ENCODE measurements around the gene SLC50A1.
"Not testable (repeated sequence)": the region's sequence is repeated elsewhere in the genome, so short reads cannot be mapped to it uniquely, and the experiment has no call there.

SLC50A1 gene

DNA sequence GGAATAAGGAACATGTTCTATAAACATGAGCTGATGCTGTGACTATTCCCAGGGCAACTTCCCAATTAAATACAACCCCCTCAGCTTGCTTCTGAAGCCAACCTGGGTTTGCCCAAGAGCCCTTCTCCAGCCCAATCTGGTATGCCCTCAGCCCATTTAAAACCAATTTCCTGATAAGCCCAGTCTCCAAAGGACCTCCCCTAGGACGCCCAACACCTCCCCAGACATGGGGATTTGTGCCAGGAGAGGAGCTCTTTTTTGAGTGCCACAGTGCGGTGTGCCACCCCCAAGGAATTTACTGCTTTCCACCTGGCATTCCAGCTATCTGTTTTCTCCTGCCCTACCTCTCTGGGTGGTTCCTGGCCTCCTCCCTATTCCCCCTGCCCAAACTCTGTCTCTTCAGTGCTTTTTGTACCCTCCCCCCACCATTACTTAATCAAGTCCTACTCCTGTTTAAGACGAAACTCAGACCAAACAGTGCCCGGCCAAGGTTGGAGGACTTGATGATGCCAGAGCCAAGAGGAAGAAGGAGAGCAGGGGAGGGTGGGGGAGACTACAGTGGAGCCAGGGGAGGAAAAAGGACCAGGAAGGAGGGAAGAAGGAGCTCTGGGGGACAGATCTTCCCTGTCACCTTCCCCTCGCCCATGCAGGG lies 19.4 kb upstream of the SLC50A1 start:
- H3K4me1 ChIP-seq (ENCODE audit: low read length): peaks cover 14% of the 10 kb centered on the region
- peaks cover 13% of the 10 kb centered on the region; the same call in 1 of the 2 replicates for H3F3A ChIP-seq (ENCODE audit: insufficient read depth, low read length)
- TF ChIP-seq EZH2 (optimal IDR thresholded peaks at IDR 0.05; ENCODE audit: low read depth, low read length): no peak
- no peak for TF ChIP-seq EZH2phosphoT487 (IDR thresholded peaks at IDR 0.05; ENCODE audit: low read length)
- TF ChIP-seq, protein P1, sequence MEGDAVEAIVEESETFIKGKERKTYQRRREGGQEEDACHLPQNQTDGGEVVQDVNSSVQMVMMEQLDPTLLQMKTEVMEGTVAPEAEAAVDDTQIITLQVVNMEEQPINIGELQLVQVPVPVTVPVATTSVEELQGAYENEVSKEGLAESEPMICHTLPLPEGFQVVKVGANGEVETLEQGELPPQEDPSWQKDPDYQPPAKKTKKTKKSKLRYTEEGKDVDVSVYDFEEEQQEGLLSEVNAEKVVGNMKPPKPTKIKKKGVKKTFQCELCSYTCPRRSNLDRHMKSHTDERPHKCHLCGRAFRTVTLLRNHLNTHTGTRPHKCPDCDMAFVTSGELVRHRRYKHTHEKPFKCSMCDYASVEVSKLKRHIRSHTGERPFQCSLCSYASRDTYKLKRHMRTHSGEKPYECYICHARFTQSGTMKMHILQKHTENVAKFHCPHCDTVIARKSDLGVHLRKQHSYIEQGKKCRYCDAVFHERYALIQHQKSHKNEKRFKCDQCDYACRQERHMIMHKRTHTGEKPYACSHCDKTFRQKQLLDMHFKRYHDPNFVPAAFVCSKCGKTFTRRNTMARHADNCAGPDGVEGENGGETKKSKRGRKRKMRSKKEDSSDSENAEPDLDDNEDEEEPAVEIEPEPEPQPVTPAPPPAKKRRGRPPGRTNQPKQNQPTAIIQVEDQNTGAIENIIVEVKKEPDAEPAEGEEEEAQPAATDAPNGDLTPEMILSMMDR (IDR thresholded peaks at IDR 0.05; ENCODE audit: low read length): no peak
- H3K27ac ChIP-seq (ENCODE audit: low read length): no peak overlapping the region
- no peak for DNase-seq
- H3K9me3 ChIP-seq (replicated peaks; ENCODE audit: insufficient read depth, low read length): no peaks in the 10 kb centered on the region
- no peak overlapping the region for H2AFZ ChIP-seq (ENCODE audit: low read length)
- H3K36me3 ChIP-seq (replicated peaks; ENCODE audit: insufficient read depth, low read length): no peaks in the 10 kb centered on the region
- no peak overlapping the region for H3K9ac ChIP-seq (ENCODE audit: low read length)
- H3K4me3 ChIP-seq (ENCODE audit: low read length): no peak overlapping the region
- no peaks in the 10 kb centered on the region for H3K9me2 ChIP-seq (replicated peaks; ENCODE audit: insufficient read depth, low read length)
- H3K27me3 ChIP-seq (replicated peaks; ENCODE audit: insufficient read depth, low read length): peaks cover 49% of the 10 kb centered on the region
- H4K20me1 ChIP-seq (ENCODE audit: insufficient read depth, low read length): no peaks in the 10 kb centered on the region
- no peak overlapping the region for H3K4me2 ChIP-seq (ENCODE audit: low read depth, low read length)
- H3K79me2 ChIP-seq (ENCODE audit: low read length): no peaks in the 10 kb centered on the region

DNA sequence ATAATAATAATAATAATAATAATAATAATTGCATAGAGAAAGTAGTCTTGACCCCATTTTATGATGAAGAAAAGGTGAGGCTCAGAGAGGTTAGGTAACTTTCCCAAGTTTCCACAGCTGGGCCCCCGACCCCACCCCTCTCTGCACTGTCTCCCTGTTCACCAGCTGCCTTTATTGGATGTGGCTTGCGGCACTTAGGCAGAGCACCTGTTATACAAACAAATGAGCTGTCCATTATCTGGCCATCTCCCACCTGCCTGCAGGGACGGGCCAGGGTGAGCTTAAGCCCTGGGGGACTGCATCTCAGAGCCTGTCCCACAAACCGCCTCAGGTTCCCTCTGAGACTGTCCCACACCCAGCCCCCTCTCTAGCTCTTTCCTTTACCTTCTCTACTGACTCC lies 18.0 kb upstream of the SLC50A1 start:
- Histone ChIP-seq H3K79me2 (ENCODE audit: low read length) (no peaks in the 10 kb centered on the region), H3K27me3 (replicated peaks; ENCODE audit: insufficient read depth, low read length) (peaks cover 63% of the 10 kb centered on the region), H3K4me3 (ENCODE audit: low read length) (no peak overlapping the region; the same call in 1 of the 2 replicates), H3K4me1 (ENCODE audit: low read length) (peaks cover 14% of the 10 kb centered on the region), H3K9ac (ENCODE audit: low read length) (no peak overlapping the region), H3K27ac (ENCODE audit: low read length) (no peak overlapping the region), H3F3A (ENCODE audit: insufficient read depth, low read length) (peaks cover 13% of the 10 kb centered on the region; the same call in 1 of the 2 replicates), H2AFZ (ENCODE audit: low read length) (no peak overlapping the region), H3K4me2 (ENCODE audit: low read depth, low read length) (peak overlapping the region; percentile 53), H3K9me3 (replicated peaks; ENCODE audit: insufficient read depth, low read length) (no peaks in the 10 kb centered on the region), H4K20me1 (ENCODE audit: insufficient read depth, low read length) (no peaks in the 10 kb centered on the region), H3K9me2 (replicated peaks; ENCODE audit: insufficient read depth, low read length) (no peaks in the 10 kb centered on the region), H3K36me3 (replicated peaks; ENCODE audit: insufficient read depth, low read length) (no peaks in the 10 kb centered on the region)
- DNase-seq: no peak
- TF ChIP-seq EZH2phosphoT487 (IDR thresholded peaks at IDR 0.05; ENCODE audit: low read length): no peak
- no peak for TF ChIP-seq EZH2 (optimal IDR thresholded peaks at IDR 0.05; ENCODE audit: low read depth, low read length)
- TF ChIP-seq, protein P1 (IDR thresholded peaks at IDR 0.05; ENCODE audit: low read length): no peak

DNA sequence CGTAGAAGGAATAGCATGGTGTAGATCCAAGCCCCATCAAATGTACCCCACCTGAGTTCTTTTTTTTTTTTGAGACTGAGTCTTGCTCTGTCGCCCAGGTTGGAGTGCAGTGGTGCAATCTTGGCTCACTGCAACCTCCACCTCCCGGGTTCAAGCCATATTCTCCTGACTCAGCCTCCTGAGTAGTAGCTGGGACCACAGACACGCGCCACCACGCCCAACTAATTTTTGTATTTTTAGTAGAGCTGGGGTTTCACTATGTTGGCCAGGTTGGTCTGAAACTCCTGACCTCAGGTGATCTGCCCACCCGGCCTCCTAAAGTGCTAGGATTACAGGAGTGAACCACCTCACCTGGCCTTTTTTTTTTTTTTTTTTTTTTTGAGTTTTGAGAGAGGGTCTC lies 17.6 kb upstream of the SLC50A1 start:
- H3K4me2 ChIP-seq (ENCODE audit: low read depth, low read length): peak overlapping the region; percentile 53
- H3F3A ChIP-seq (ENCODE audit: insufficient read depth, low read length): peaks cover 13% of the 10 kb centered on the region; the same call in 1 of the 2 replicates
- H2AFZ ChIP-seq (ENCODE audit: low read length): not testable (repeated sequence)

DNA sequence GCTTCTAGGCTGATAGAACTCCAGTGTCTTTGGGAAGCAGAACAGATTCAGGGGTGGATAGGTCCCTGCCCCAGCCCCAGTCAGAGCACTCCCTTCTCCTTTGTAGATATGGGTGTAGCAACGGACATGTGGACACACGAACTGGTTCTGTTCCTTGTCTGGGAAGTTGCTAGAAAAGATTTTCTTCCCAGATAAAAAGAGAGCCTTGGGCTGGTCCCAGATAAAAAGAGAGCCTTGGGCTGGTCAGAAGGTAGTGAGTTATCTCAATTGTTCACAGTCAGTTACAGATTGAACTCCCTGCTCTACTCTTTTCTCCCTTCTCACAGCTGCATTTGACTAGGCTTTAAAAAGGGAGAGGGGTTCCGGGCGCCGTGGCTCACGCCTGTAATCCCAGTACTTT lies 15.4 kb upstream of the SLC50A1 start:
- no peaks in the 10 kb centered on the region for H3K79me2 ChIP-seq (ENCODE audit: low read length)
- DNase-seq: no peak
- no peak overlapping the region for H3K9ac ChIP-seq (ENCODE audit: low read length)
- no peak overlapping the region for H3K27ac ChIP-seq (ENCODE audit: low read length)
- no peak overlapping the region for H3K4me2 ChIP-seq (ENCODE audit: low read depth, low read length)
- no peaks in the 10 kb centered on the region for H4K20me1 ChIP-seq (ENCODE audit: insufficient read depth, low read length)
- peaks cover 85% of the 10 kb centered on the region for H3K27me3 ChIP-seq (replicated peaks; ENCODE audit: insufficient read depth, low read length)
- TF ChIP-seq EZH2 (optimal IDR thresholded peaks at IDR 0.05; ENCODE audit: low read depth, low read length) (no peak), EZH2phosphoT487 (IDR thresholded peaks at IDR 0.05; ENCODE audit: low read length) (no peak)
- TF ChIP-seq, protein P1 (IDR thresholded peaks at IDR 0.05; ENCODE audit: low read length): no peak
- H3F3A ChIP-seq (ENCODE audit: insufficient read depth, low read length): peaks cover 13% of the 10 kb centered on the region; the same call in 1 of the 2 replicates
- H3K4me3 ChIP-seq (ENCODE audit: low read length): no peak overlapping the region
- H3K9me2 ChIP-seq (replicated peaks; ENCODE audit: insufficient read depth, low read length): no peaks in the 10 kb centered on the region
- no peak overlapping the region for H2AFZ ChIP-seq (ENCODE audit: low read length)
- H3K4me1 ChIP-seq (ENCODE audit: low read length): peaks cover 14% of the 10 kb centered on the region
- no peaks in the 10 kb centered on the region for H3K9me3 ChIP-seq (replicated peaks; ENCODE audit: insufficient read depth, low read length)
- H3K36me3 ChIP-seq (replicated peaks; ENCODE audit: insufficient read depth, low read length): no peaks in the 10 kb centered on the region

More for the DNA sequence above, 17.6 kb upstream of the SLC50A1 start:
- Histone ChIP-seq H3K4me1 (ENCODE audit: low read length) (peaks cover 14% of the 10 kb centered on the region), H3K27me3 (replicated peaks; ENCODE audit: insufficient read depth, low read length) (peaks cover 68% of the 10 kb centered on the region)
- not testable (repeated sequence) for H3K4me3 ChIP-seq (ENCODE audit: low read length); H3K9me3 ChIP-seq (replicated peaks; ENCODE audit: insufficient read depth, low read length); H3K36me3 ChIP-seq (replicated peaks; ENCODE audit: insufficient read depth, low read length); H4K20me1 ChIP-seq (ENCODE audit: insufficient read depth, low read length); H3K9ac ChIP-seq (ENCODE audit: low read length); H3K9me2 ChIP-seq (replicated peaks; ENCODE audit: insufficient read depth, low read length); H3K27ac ChIP-seq (ENCODE audit: low read length); H3K79me2 ChIP-seq (ENCODE audit: low read length)
- peak; percentile 42 for DNase-seq

Data from MM.1S (cell line).